IPS DF 4.7 (cell line): ENCODE measurements around the gene TUBB4B.
A peak's percentile ranks its signal among the peaks of the same experiment; 100 is the strongest.

Experiments
- DNase-seq: peaks from one replicate; pipeline ENCODE4 v3.0.0-alpha.2; 2013; ENCODE audit warnings: low spot score; ENCODE audit errors: extremely low read depth

The TUBB4B gene

DNA sequence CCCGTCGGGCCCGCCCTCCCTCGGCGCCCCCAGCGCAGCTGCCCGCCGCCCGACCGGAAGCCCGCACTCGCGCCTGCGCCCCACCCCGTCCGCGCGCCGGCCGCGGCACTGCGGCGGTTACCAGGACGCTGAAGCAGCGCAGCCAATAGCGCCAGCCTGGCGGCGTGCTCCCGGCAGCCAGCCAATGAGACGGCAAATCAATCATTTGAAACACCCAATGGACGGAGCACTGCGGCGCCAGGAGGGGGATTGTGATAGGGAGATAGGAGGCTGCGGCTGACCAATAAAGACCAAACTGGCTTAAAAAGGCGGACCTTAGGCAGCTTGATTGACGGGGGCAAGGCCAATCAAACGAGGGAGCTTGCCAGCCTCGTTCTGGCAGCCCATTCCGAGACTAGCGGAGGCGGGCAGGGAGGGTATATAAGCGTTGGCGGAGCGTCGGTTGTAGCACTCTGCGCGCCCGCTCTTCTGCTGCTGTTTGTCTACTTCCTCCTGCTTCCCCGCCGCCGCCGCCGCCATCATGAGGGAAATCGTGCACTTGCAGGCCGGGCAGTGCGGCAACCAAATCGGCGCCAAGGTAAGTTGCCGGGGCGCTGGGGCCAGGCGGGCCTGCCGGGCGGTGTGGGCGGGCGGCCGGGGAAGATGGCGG lies at the start of gene TUBB4B:
Gene TUBB4B (plus strand): TSS at position 447 of the 649 bp plus-strand sequence. CDS start 74 bp downstream, at position 521.
- peak; percentile 100 for DNase-seq

DNA sequence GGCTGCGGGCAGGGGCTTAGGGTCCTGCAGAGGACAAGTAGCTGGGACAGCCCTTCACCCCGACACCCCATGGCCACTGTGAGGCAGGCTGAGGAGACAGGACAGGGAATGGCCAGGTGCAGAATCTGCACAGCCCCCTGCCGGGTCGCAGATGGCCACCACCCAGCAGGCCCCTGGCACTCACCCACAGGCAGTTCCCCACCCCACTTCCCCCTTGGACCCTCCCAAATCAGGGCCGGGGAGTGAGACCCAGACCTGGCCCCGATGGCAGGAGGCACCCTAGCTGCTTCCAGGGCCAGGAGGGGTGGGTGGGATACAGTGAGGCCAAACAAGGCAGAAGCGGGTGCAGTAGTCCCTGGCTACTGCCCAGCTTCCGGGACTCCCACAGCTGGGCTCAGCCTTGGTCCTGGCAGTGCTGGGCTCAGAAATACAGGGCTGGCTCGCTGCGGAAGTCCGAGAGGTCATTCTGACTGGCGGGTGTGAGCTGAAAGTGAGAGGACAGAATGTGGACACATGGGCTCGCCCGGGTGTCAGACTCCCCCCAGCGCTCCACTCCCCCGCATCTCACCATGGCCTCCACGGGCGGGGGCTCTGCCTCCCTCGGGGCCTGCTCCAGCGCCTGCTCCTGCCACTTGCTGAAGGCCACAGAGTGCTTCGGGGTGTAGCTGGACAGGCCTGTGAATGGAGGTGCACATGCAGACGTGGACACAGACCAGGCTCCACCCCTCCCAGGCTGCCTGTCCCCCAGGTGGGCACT lies 49.2 kb upstream of the TUBB4B start:
- DNase-seq, result no peak

- no peak for DNase-seq
Observed at GRCh38 chr9:137192448-137192780, 48.7 kb upstream of the TUBB4B start.

- no peak for DNase-seq
Observed at GRCh38 chr9:137192859-137193258, 48.2 kb upstream of the TUBB4B start.

DNA sequence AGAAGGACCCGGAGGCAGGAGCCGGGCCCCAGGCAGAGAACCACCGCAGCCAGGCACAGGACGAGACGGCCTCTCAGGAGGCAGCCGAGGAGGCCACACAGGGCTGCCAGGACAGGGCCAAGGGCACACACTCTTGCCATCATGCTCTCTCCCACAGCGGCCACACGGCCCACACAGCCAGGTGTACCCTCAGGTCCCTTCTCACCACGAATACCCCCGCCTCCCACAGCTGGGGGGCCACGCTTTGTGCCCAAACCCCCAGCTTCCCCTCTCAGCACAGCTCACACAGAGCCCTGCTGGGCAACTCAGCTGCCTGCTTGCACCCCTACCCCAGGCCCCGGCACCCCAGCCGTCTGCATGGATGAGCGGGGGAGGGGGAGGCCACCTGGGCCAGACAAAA lies 47.3 kb upstream of the TUBB4B start:
- DNase-seq, result no peak

DNA sequence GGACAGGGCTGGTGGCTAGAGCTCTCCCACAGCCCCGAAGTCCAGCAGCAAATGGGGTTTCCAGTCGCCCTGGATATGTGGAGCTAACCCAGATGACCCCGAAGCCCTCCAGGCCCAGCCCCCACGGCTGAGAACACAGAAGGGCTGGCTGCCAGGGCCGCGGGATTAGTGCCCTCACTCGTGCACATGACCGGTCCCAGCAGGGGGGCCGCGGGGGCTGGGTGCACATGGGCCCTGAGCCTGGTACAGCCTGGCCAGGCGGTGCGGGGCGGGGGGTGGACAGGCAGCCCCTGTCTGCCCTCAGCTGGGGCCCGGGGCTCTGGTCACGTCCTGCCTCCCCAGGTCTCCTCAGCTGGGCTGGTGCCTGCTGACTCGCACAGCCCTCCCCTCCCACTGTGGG lies 46.7 kb upstream of the TUBB4B start:
- no peak for DNase-seq

DNA sequence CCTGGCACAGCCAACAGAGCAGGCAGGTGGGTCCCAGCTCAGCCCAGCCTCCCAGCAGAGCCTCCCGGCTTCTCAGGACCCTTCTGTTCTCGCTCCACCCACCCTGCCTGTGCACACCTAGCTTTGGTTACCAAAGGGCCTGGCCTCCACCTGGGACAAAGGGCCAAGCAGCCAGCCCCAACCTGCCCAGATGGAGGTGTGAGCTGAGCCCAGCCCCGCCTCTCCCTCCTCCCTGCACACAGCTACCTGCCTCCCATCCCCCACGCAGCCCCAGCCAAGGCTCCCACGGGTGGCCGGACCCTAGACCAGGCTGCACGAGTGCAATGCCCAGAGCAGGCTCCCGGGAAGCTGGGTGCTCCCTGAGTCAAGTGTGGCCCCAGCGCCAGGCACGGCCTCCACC lies 46.2 kb upstream of the TUBB4B start:
- DNase-seq, result no peak

GRCh38 chr9:137195525-137196220 lies 45.4 kb upstream of the TUBB4B start:
- DNase-seq, result no peak

GRCh38 chr9:137198051-137198901 lies 42.8 kb upstream of the TUBB4B start:
- DNase-seq, result no peak

GRCh38 chr9:137198902-137199283 lies 42.2 kb upstream of the TUBB4B start:
- DNase-seq, result no peak

DNA sequence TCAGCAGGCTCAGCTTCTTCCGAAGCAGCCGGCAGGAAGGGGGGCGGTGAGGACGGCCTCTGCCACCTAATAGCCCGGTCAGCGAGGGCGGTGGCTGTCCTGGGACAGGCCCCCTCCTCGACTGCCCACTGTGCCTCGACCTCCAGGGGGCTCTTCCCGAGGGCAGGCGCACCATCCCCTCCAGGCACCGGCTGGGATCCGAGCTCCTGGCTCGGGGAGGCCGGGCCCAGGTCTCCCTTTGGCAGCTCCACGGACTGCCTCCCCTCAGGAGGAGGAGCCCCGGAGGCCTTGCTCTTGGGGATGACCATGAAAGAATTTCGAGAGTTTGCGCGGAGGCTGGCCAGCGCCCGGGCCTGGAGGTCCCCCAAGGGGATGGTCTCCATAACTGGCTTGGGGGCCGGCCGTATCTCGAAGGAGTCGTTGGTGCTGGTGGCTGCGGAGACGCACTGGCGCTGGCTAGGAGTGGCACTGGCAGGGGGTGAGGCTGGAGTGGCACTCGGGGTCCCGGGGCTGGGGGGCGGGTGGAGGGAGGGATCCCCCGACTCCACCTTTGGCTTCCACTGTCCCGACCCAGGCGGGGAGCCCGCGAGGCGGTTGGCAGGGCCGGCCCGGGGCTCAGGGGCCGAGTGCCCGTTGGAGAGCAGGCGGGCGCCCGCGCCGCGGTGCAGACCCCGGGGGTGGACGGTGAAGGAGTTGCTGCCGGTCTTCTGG lies 41.5 kb upstream of the TUBB4B start:
- DNase-seq, result no peak

- peak; percentile 89 for DNase-seq
Observed at GRCh38 chr9:137200311-137201204, 40.5 kb upstream of the TUBB4B start, which contains the start of gene TPRN. Gene TPRN (minus strand): TSS chr9:137200741. CDS start chr9:137200711, 30 bp downstream.

GRCh38 chr9:137201205-137201868 lies 39.8 kb upstream of the TUBB4B start:
- DNase-seq, result no peak

DNA sequence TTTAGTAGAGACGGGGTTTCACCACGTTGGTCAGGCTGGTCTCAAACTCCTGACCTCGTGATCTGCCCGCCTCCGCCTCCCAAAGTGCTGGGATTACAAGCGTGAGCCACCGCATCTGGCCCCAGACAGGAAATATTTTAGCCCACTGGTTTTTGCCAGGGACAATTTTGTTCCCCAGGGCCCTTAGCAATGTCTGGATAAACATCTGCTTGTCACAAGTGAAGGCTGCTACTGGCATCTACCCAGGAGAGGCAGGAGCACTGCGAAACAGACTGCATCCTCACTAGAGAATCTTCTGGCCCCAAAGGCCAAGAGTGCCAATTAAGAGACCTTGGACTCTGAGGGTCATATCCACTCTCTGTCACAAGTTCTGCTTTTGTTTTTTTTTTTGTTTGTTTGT lies 38.1 kb upstream of the TUBB4B start:
- no peak for DNase-seq

DNA sequence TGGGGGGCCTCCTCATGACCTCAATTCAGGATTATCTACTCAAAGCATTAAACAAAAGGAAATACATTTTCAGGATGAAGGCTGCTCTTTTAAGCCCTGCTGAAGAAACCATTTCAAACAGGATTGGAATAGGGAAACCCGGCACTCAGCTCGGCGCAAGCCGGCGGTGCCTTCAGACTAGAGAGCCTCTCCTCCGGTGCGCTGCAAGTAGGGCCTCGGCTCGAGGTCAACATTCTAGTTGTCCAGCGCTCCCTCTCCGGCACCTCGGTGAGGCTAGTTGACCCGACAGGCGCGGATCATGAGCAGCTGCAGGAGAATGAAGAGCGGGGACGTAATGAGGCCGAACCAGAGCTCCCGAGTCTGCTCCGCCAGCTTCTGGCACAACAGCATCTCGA lies 36.4 kb upstream of the TUBB4B start:
- no peak for DNase-seq

DNA sequence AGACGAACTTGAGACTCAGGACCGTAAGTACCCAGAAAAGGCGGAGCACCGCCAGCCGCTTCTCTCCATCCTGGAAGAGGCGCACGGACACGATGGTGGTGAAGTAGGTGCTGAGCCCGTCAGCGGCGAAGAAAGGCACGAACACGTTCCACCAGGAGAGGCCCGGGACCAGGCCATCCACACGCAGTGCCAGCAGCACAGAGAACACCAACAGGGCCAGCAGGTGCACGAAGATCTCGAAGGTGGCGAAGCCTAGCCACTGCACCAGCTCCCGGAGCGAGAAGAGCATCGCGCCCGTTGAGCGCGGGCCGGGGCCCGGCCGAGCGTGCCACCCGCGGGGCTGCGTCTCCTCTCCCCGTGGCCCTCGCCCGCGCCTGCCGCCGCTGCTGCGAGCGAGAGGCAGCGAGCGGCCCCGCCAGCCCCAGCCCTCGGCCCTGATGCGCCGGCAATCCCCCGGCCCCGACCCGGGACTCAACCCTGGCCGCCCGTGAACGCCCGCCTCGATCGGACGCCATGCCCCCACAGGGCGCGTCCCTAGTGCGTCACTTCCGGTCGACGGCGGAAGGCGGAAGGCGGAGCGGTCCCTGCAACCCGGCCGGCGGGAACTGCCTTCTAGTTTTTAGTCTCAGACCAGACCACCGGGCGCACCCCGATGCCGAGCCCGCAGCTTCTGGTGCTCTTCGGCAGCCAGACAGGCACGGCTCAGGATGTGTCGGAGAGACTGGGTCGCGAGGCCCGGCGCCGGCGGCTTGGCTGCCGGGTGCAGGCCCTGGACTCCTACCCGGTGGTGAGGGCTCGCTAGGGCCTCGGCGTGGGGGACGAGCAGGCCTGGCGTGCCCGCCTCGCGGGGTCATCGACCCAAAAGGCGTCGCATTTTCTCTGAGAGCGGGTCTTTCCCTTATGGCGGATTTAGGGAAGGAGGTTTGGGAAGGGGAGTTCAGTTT lies 35.7 kb upstream of the TUBB4B start, which contains the start of the genes NDOR1 and TMEM203:
Gene NDOR1 (plus strand): TSS at position 575 of the 944 bp plus-strand sequence. CDS start 78 bp downstream, at position 653.
Gene TMEM203 (minus strand): TSS at position 523 of the 944 bp plus-strand sequence. CDS start 234 bp downstream, at position 289.
- no peak for DNase-seq

- no peak for DNase-seq
Observed at GRCh38 chr9:137206602-137207001, 34.5 kb upstream of the TUBB4B start.

DNA sequence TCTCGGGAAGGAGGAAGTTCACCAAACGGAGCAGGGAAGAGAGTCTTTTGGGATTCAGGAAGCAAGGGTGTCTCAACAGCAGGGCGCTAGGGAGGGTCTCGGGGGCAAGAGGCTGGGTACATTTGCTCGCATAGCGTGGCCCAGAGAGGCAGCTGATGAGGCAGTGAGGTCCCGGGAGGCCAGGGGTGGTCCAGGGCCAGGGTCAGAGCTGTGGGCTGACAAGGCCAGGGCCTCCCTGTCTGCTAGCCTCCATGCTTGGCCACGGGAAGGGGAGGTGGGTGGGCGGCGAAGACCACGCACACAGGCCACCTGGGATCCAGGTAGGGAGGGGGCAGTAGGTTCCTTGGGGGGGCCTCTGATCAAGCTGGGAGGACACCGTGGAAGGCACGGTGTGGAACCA lies 29.6 kb upstream of the TUBB4B start:
- no peak for DNase-seq
